Naive thymus-derived CD8-positive, alpha-beta T cell (primary cell): ENCODE data around the gene SETD7. TPM values are rescaled to one million over a fixed set of nuclear protein-coding genes. Genes with fewer than 3 reads are reported as not detected.

Source experiments
- ATAC-seq, 2 donors: fragments of 150-1000 bp; cut with Tn5 transposase in 1 of 2; sonication (Bioruptor Pico), chemical (Tn5 transposase) in 1 of 2; 1 replicate in 1 of 2; 2 replicates in 1 of 2; pipeline ENCODE4 v1.10.0; 2021; ENCODE audit warnings: mild to moderate bottlenecking in 2 of 2, moderate library complexity in 2 of 2
- POLR2A ChIA-PET: fragments of 350-600 bp; sonication (Branson Sonifier 250); formaldehyde crosslinking; loops from one replicate; lab custom pipeline; 2021; ENCODE audit warnings: antibody characterized with exemption; lab: Charles Lee
- DNase-seq, 10 donors: peaks; one replicate each; pipeline versions ENCODE4 v3.0.0 to v3.0.0-alpha.2; 2020 to 2022
- H3K27ac Mint-ChIP-seq, 10 donors: one replicate each; pipeline ENCODE4 v1.8.0; 2020 to 2022; ENCODE audit warnings: mild to moderate bottlenecking in 10 of 10, mixed read lengths in 10 of 10, moderate library complexity in 4 of 10, inconsistent platforms in 1 of 10
- H3K27me3 Mint-ChIP-seq, 5 donors: one replicate each; pipeline ENCODE4 v1.8.0; 2021 to 2022; ENCODE audit warnings: mixed read lengths in 5 of 5
- H3K36me3 Mint-ChIP-seq, 3 donors: one replicate each; pipeline ENCODE4 v1.8.0; 2020 to 2022; ENCODE audit warnings: mixed read lengths in 3 of 3, mild to moderate bottlenecking in 2 of 3, inconsistent platforms in 1 of 3
- H3K4me1 Mint-ChIP-seq, 4 donors: one replicate each; pipeline ENCODE4 v1.8.0; 2021 to 2022; ENCODE audit warnings: mixed read lengths in 4 of 4
- H3K4me3 Mint-ChIP-seq, 10 donors: one replicate each; pipeline ENCODE4 v1.8.0; 2020 to 2022; ENCODE audit warnings: mild to moderate bottlenecking in 10 of 10, mixed read lengths in 10 of 10, moderate library complexity in 6 of 10, inconsistent platforms in 1 of 10
- H3K9me3 Mint-ChIP-seq, 9 donors: one replicate each; pipeline ENCODE4 v1.8.0; 2020 to 2022; ENCODE audit warnings: mixed read lengths in 9 of 9, mild to moderate bottlenecking in 3 of 9, inconsistent platforms in 1 of 9, moderate library complexity in 1 of 9
- polyA plus RNA-seq, 3 donors: library from polyadenylated mRNA; unstranded; fragments of 300-500 nt; fragmentation: Illumina TruSeq; gene quantifications; one replicate each; pipeline ENCODE4 v1.2.3, GENCODE V29; 2021
- total RNA-seq, 8 experiments: library from RNA in 2 of 8; stranded (reverse) in 2 of 8; gene quantifications; one replicate each; pipeline ENCODE4 v1.2.3 and lab custom pipeline; 2021 to 2026

Gene SETD7
- total and polyA plus RNA-seq, 5 experiments from 2014 or later, result 0.09 to 2.7 (median 0.36) TPM

DNA sequence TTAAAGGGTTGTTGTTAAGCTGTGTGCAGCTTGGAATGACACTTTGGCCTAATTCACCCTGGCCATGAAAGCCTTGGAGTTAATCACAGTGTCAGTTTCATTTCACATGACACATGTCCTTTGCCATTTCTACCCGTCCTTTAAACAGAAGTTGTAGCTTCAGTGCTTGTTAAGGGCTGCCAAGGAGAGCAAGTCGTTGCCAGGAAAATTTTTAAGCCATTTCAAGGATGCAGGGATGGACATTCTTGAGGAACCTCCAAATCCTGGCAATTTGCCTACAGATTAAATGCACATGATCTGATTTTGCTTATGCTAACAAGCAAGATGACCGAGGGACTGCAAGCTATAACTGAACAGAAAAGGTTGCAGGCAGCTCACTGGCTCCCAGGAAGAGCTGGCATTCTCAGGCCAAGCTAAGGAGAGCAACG is 40.5 kb downstream of the SETD7 start:
- no peaks in the 10 kb centered on the region for H3K9me3 Mint-ChIP-seq
- DNase-seq (no peak), ATAC-seq (no peak)
- H3K27me3 Mint-ChIP-seq, result no peaks in the 10 kb centered on the region
- H3K4me1 Mint-ChIP-seq, result no peaks in the 10 kb centered on the region
- peak overlapping the region in 1 of 10 donors; percentile 24 for H3K27ac Mint-ChIP-seq
- no peak overlapping the region for H3K4me3 Mint-ChIP-seq
- H3K36me3 Mint-ChIP-seq, result peaks cover 0 to 2% (median 0%) of the 10 kb centered on the region in 3 donors
- POLR2A ChIA-PET, result no interaction called here

DNA sequence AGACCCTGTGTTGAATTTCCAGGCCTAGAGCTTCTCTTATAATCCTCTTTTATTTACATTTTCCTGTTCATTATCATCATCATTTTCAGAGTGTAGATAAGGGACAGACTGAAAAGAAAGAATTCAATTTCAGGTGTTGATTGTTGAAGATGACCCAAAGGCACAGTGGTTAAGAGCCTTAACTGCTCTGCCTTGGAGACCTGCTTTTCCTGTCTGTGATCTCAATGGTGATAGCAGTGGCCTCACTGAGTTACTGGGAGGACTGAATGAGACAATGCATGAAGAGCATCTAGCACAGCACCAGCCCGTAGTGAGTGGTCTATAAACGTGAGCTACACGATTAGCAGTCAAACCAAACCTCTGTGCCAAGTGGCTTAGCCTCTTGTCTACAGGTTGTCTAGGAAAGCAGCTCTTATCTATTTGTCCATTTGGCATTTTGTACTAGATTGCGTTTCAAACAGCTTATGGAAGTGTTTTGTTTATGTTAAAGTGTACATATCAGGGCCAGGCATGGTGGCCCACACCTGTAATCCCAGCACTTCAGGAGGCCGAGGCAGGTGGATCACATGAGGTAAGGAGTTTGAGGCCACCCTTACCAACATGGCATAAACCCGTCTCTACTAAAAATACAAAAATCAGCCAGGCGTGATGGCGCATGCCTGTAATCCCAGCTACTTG is 41.5 kb downstream of the SETD7 start:
- ATAC-seq (no peak), DNase-seq (no peak)
- Mint-ChIP-seq H3K4me1 (no peaks in the 10 kb centered on the region), H3K4me3 (no peak overlapping the region), H3K27ac (no peak overlapping the region), H3K36me3 (peaks cover 0 to 2% (median 0%) of the 10 kb centered on the region in 3 donors), H3K9me3 (no peaks in the 10 kb centered on the region), H3K27me3 (no peaks in the 10 kb centered on the region)
- POLR2A ChIA-PET, result no interaction called here

DNA sequence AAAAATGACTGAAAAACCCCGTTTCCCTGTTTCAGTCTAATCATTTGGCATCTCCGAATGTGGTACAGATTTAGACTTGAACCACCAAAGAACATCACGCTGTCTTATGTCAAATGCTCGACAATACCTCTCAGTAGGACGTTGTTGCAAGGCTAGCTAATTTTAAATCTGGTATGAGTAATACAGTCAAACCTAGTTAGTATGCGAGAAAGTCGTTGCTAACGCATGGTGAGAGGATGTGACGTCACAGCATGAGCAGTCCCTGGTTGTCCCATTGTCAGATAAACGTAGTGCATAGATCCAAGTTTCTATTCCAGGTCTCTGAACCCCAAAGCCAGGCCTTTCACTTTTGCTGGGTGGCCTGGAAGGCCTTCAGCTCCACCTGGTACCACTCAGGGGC is 44.7 kb downstream of the SETD7 start:
- peaks cover 0 to 2% (median 0%) of the 10 kb centered on the region in 3 donors for H3K36me3 Mint-ChIP-seq
- no peaks in the 10 kb centered on the region for H3K9me3 Mint-ChIP-seq
- no peaks in the 10 kb centered on the region for H3K4me1 Mint-ChIP-seq
- no peak overlapping the region for H3K4me3 Mint-ChIP-seq
- POLR2A ChIA-PET, result no interaction called here
- no peaks in the 10 kb centered on the region for H3K27me3 Mint-ChIP-seq
- ATAC-seq (no peak), DNase-seq (no peak)
- H3K27ac Mint-ChIP-seq, result no peak overlapping the region

DNA sequence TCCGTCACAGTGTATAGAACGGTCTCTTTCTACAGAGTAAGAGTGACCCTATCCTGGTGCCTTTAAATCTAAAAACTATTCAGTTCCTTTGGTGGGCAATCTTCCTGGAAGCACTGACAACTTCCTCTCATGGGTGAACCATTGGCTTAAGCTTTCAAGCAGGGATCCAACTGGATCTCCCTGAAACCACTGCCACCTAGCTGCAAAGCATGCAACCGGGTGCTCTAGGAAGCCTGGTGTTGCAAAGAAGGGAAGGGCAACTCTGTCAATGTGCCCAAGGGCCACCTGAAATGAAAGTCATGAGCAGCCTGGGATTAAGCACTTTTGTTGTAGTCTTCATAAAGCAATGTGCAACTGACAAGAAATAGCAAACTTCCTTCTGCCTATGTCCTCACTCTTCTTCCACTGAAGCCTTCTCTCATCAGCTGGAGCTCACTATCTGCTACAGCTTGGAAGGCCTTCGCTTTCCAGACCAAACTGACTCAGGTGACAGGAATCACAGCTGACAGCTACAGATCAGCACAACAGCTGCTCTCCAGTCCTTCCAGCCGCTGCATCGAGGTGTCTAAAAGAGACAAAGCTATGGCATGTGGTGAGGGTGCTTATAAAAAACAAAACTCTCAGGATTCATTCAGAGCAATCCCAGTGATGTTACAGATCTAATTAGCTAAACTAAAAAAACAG is 46.1 kb downstream of the SETD7 start:
- no peak for ATAC-seq
- Mint-ChIP-seq H3K27me3 (no peaks in the 10 kb centered on the region), H3K4me3 (no peak overlapping the region), H3K27ac (no peak overlapping the region), H3K4me1 (no peaks in the 10 kb centered on the region), H3K9me3 (no peaks in the 10 kb centered on the region), H3K36me3 (no peaks in the 10 kb centered on the region)
- DNase-seq, result no peak
- POLR2A ChIA-PET, result no interaction called here

DNA sequence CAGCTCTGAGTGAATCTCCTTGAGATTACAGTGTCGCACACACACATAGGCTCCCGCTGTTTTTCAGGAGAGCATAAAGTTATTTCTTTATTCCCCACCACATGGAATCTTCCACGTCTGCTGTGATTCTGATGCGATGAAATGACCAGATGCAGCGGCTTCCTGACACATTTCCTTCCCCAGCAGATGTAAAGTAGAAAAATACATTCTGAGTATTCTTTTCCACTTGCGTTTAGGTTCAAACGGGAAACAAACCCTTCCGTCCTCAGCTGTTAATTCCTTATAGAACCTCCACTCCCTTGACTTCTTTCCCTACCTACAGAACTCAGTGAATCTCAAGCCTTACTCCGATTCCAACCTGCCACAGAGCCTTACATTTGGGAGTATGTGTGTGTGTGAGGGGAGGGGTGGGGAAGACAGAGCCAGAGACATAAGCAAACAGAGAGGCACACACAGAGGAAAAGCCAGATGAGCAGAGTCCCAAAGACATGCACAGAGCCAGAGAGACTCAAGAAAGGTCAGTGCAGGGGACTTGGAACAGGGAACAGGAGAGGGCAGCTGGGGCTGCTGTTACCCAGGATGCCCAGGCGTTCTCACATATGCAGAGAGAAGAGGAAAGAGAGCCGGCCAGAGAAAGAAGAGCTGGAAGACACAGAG is 47.3 kb downstream of the SETD7 start:
- ATAC-seq, result no peak
- peaks cover 0 to 3% (median 0%) of the 10 kb centered on the region in 9 donors for H3K9me3 Mint-ChIP-seq
- POLR2A ChIA-PET, result no interaction called here
- no peaks in the 10 kb centered on the region for H3K4me1 Mint-ChIP-seq
- DNase-seq, result no peak
- peak overlapping the region in 1 of 10 donors; percentile 14 for H3K27ac Mint-ChIP-seq
- peaks cover 0 to 2% (median 0%) of the 10 kb centered on the region in 3 donors for H3K36me3 Mint-ChIP-seq
- H3K4me3 Mint-ChIP-seq, result no peak overlapping the region
- H3K27me3 Mint-ChIP-seq, result no peaks in the 10 kb centered on the region

DNA sequence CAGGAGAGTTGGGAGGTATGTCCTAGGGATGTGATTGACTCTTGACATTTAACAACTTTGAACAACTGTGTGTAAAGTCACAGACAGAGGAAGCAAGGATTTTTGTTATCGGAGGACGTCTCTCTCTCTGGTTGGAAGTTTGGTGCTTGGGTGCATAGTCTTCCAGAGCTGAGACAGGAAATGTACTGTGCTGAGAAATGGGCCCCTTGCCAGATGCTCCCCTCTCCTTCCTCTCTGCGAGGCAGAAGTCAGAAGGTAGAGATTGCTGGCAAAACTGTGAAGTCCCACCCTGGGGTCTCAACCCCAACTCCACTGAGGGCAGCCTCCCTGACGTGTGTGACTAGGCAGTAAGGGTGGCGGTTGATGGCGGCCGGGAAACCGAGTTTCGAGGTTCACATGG is 49.2 kb downstream of the SETD7 start:
- ATAC-seq, result no peak
- H3K27ac Mint-ChIP-seq, result no peak overlapping the region
- H3K27me3 Mint-ChIP-seq, result peaks cover 0 to 11% (median 4%) of the 10 kb centered on the region in 5 donors
- peaks cover 0 to 4% (median 0%) of the 10 kb centered on the region in 3 donors for H3K36me3 Mint-ChIP-seq
- no peak overlapping the region for H3K4me3 Mint-ChIP-seq
- POLR2A ChIA-PET, result no interaction called here
- DNase-seq, result no peak
- peaks cover 0 to 4% (median 0%) of the 10 kb centered on the region in 9 donors for H3K9me3 Mint-ChIP-seq
- no peaks in the 10 kb centered on the region for H3K4me1 Mint-ChIP-seq

DNA sequence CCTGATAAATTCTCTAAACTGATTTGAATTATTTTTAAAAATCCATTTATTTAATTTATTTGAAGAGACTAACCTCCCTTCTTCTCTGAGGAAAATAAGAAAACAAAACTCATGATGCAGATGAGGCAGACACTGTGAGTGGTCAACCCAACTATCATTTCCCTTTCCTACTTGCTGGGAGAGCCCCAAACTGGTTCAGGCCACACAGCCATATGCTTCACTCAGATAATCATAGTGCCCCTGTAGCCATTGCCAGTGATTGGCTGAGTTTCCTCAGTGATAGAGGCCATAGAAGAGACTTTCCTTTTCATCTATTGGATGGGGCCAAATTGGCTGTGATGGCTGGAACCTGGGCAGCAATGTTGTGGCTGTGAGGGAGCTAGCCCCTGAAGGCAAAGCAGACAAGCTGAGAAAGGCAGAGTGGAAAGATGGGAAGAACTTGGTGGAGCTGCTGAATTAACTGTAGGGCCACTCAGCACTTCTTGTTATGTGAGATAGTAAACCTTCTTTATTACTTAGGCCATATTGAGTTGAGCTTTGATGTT is 52.3 kb downstream of the SETD7 start:
- ATAC-seq (no peak), DNase-seq (no peak)
- no peak overlapping the region for H3K27ac Mint-ChIP-seq
- H3K36me3 Mint-ChIP-seq, result peaks cover 0 to 4% (median 0%) of the 10 kb centered on the region in 3 donors
- H3K4me1 Mint-ChIP-seq, result no peaks in the 10 kb centered on the region
- POLR2A ChIA-PET, result interaction anchor here (0.6 kb wide), 2 partner anchors 58 to 647 kb away, joined by 3 read pairs; no protein-coding TSS in a partner anchor
- H3K27me3 Mint-ChIP-seq, result peaks cover 0 to 23% (median 6%) of the 10 kb centered on the region in 5 donors
- H3K4me3 Mint-ChIP-seq, result no peak overlapping the region
- peaks cover 0 to 4% (median 0%) of the 10 kb centered on the region in 9 donors for H3K9me3 Mint-ChIP-seq

DNA sequence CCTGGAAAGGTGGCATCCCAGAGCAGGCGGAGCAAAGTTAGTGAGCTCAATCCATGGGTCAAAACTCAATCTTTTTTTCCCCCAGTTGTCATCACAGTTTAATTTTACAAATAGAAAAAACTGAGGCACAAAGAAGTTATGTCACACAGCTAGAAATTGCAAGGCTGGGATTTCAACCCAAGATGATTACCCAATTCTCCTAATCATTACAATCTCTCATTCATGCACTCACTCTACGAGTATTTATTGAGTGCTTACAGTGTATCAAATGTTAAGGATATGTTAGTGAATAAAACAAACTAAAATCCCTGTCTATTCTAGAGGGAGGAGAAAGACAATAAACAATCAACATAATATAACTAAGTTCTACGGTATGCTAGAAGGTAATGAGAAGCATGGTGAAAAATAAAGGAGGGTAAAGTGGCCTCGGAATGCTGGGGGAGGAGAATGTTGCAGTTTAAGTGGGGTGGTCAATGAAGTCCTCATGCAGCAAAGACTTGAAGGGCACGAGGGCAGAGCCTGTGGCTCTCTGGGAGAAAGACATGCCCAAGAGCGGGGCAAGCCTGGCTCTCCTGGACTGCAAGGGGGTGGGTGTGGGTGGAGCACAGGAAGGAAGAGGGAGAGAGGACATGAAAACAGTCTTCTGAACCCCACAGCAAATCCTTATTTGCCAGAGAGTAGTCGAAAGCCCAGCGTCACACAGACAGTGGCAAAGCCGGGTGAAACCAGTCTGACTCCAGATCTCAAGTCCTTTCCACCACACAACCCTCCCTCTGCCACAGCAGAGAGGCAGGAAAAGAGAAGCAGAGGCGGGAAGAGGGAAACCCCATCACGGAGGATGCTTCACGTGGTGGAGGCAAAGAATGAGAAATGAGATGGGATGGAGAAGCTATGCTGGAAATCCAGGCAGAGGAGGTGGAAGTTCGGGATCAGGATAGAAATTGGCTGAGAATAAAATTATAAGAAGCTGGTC is 53.8 kb downstream of the SETD7 start:
- DNase-seq (no peak), ATAC-seq (no peak)
- POLR2A ChIA-PET, result no interaction called here
- peaks cover 0 to 4% (median 0%) of the 10 kb centered on the region in 9 donors for H3K9me3 Mint-ChIP-seq
- H3K4me1 Mint-ChIP-seq, result no peaks in the 10 kb centered on the region
- H3K36me3 Mint-ChIP-seq, result peaks cover 0 to 4% (median 0%) of the 10 kb centered on the region in 3 donors
- peaks cover 0 to 23% (median 6%) of the 10 kb centered on the region in 5 donors for H3K27me3 Mint-ChIP-seq
- H3K27ac Mint-ChIP-seq, result no peak overlapping the region
- no peak overlapping the region for H3K4me3 Mint-ChIP-seq

DNA sequence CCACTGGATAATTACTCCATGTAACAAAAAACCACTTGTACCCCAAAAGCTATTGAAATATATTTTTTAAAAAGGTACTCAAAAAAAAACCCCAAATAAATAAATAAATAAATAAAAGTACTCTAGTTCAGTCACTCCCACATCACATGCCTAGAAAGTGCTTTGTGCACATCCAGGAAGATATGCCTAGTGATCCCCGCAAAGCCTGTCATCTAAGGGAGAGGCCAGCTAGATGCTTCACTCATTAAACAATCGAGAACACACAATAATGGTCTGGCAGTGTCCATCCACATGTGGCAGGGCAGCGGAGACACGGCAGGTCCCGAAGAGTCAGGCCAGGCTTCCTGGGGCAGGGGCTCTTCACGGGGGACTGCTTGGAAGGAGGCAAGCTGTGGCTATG is 54.5 kb downstream of the SETD7 start:
- POLR2A ChIA-PET, result no interaction called here
- Mint-ChIP-seq H3K4me1 (no peaks in the 10 kb centered on the region), H3K4me3 (no peak overlapping the region), H3K27me3 (peaks cover 0 to 23% (median 6%) of the 10 kb centered on the region in 5 donors), H3K27ac (no peak overlapping the region), H3K36me3 (peaks cover 0 to 4% (median 0%) of the 10 kb centered on the region in 3 donors), H3K9me3 (peaks cover 0 to 4% (median 0%) of the 10 kb centered on the region in 9 donors)
- ATAC-seq (no peak), DNase-seq (no peak)

DNA sequence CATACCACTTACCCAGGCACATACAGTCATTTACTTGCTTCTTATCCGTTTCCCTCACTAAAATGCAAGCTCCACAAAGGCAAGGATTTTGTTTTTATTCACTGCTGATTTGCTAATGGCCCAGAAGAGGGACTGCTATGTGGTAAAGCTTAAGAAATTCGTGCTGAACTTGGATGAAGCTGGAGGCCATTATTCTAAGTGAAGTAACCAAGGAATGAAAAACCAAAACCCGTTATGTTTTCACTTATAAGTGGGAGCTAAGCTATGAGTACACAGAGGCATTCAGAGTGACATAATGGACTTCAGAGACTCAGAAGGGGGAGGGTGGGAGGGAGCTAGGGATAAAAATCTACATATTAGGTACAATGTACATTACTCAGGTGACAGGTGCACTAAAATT is 54.9 kb downstream of the SETD7 start:
- Mint-ChIP-seq H3K27me3 (peaks cover 0 to 23% (median 6%) of the 10 kb centered on the region in 5 donors), H3K4me3 (no peak overlapping the region), H3K4me1 (no peaks in the 10 kb centered on the region), H3K36me3 (peaks cover 0 to 4% (median 0%) of the 10 kb centered on the region in 3 donors), H3K27ac (no peak overlapping the region), H3K9me3 (peaks cover 0 to 4% (median 0%) of the 10 kb centered on the region in 9 donors)
- no peak for ATAC-seq
- DNase-seq, result no peak
- POLR2A ChIA-PET, result no interaction called here

DNA sequence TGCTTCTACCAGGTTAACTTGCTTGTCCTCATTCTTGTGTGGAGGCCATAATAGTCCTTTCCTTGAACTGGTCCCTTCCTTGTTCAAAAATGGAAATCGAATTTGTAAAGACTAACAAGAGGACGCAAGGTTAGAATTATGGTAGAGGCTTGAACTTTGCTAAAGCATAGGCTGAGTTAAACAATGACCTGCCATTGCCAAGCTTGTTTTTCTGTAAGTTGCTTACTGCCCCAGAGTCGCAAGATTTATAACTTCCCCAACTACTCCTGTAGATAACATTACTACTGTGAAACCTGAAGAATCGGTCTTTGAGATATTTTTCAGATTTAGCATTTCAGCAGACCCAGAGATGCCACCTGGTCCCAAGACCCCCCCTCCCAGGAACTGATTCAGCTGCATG is 56.8 kb downstream of the SETD7 start:
- ATAC-seq (no peak), DNase-seq (no peak)
- POLR2A ChIA-PET, result no interaction called here
- peaks cover 0 to 4% (median 0%) of the 10 kb centered on the region in 9 donors for H3K9me3 Mint-ChIP-seq
- H3K4me3 Mint-ChIP-seq, result no peak overlapping the region
- no peak overlapping the region for H3K27ac Mint-ChIP-seq
- peaks cover 0 to 4% (median 0%) of the 10 kb centered on the region in 3 donors for H3K36me3 Mint-ChIP-seq
- H3K27me3 Mint-ChIP-seq, result peaks cover 0 to 23% (median 8%) of the 10 kb centered on the region in 5 donors
- H3K4me1 Mint-ChIP-seq, result no peaks in the 10 kb centered on the region

DNA sequence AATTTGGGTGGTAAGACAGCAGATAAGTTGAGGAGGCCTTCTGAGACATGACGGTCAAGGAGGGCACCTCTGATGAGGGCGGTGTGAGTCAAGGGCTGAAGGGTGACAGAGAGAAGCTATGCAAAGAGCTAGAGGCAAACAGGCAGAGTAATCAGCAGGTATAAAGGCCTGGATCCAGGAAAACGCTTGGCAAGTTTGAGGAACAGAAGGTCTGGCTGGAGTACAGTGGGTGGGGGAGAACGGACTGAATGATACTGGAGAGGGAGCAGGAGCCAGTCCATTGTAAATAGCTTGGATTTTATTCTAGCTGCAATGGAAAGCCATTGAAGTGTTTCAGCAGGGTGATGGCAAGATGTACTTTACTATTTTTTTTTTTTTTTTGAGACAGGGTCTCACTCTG is 62.8 kb downstream of the SETD7 start:
- POLR2A ChIA-PET, result interaction anchor here (0.5 kb wide), 1 partner anchor 158 kb away, joined by 3 read pairs; no protein-coding TSS in a partner anchor

More for the DNA sequence above, 62.8 kb downstream of the SETD7 start:
- Mint-ChIP-seq H3K36me3 (no peaks in the 10 kb centered on the region), H3K4me3 (no peak overlapping the region), H3K4me1 (no peaks in the 10 kb centered on the region), H3K27ac (no peak overlapping the region), H3K27me3 (peaks cover 0 to 11% (median 2%) of the 10 kb centered on the region in 5 donors), H3K9me3 (no peaks in the 10 kb centered on the region)
- no peak for ATAC-seq
- DNase-seq, result no peak
